GM21515 (cell line): ENCODE measurements around the gene PTPN20.

ENCODE experiments used
- ATAC-seq: cut with Tn5 transposase; IDR thresholded peaks from one replicate; pipeline ENCODE4 v1.9.1; 2021; ENCODE audit not compliant: unreplicated experiment

PTPN20 gene

GRCh38 chr10:47019155-47020145 is 108.2 kb downstream of the PTPN20 start:
- no peak for ATAC-seq

- no peak for ATAC-seq
Measured at GRCh38 chr10:47020471-47020870, 109.2 kb downstream of the PTPN20 start.

- no peak for ATAC-seq
Measured at GRCh38 chr10:47021850-47022249, 110.6 kb downstream of the PTPN20 start.

- ATAC-seq, result no peak
Measured at GRCh38 chr10:47022311-47023131, 111.3 kb downstream of the PTPN20 start.

GRCh38 chr10:47023237-47024045 is 112.2 kb downstream of the PTPN20 start:
- ATAC-seq, result no peak

- no peak for ATAC-seq
Measured at GRCh38 chr10:47024046-47024322, 112.8 kb downstream of the PTPN20 start.

GRCh38 chr10:47024399-47025252 is 113.4 kb downstream of the PTPN20 start:
- no peak for ATAC-seq

GRCh38 chr10:47025253-47025539 is 114.0 kb downstream of the PTPN20 start:
- ATAC-seq, result no peak

GRCh38 chr10:47025540-47026300 is 114.5 kb downstream of the PTPN20 start:
- ATAC-seq, result no peak

GRCh38 chr10:47026301-47027107 is 115.3 kb downstream of the PTPN20 start:
- ATAC-seq, result no peak

- no peak for ATAC-seq
Measured at GRCh38 chr10:47027108-47027783, 116.0 kb downstream of the PTPN20 start.

GRCh38 chr10:47027784-47028260 is 116.6 kb downstream of the PTPN20 start:
- ATAC-seq, result no peak

- no peak for ATAC-seq
Measured at GRCh38 chr10:47028466-47028865, 117.2 kb downstream of the PTPN20 start.

GRCh38 chr10:47029181-47030009 is 118.2 kb downstream of the PTPN20 start:
- no peak for ATAC-seq

GRCh38 chr10:47030191-47030703 is 119.0 kb downstream of the PTPN20 start:
- no peak for ATAC-seq

- no peak for ATAC-seq
Measured at GRCh38 chr10:47031211-47031900, 120.1 kb downstream of the PTPN20 start.
